Mesendoderm (in vitro differentiated cells): ENCODE results near the gene GDAP1L1.

ENCODE experiments used
- DNase-seq: peaks from one replicate; pipeline ENCODE4 v3.0.0; 2013
- H2AK5ac ChIP-seq: 2 replicates; pipeline ENCODE4 v1.6.1; 2013; ENCODE audit warnings: low read length, inconsistent platforms
- H2BK120ac ChIP-seq: 2 replicates; pipeline ENCODE4 v1.6.1; 2013; ENCODE audit warnings: low read depth, mild to moderate bottlenecking, low read length, moderate library complexity, mixed read lengths
- H2BK15ac ChIP-seq: replicated peaks from 2 replicates; pipeline ENCODE4 v1.6.1; 2013; ENCODE audit warnings: low read depth, mild to moderate bottlenecking, moderate library complexity
- H2BK5ac ChIP-seq: 2 replicates; pipeline ENCODE4 v1.6.1; 2013; ENCODE audit warnings: low read length, inconsistent platforms
- H3K18ac ChIP-seq: 2 replicates; pipeline ENCODE4 v1.6.1; 2013; ENCODE audit warnings: mild to moderate bottlenecking, low read length, mixed read lengths
- H3K23ac ChIP-seq: one replicate; pipeline ENCODE4 v1.6.1; 2013; ENCODE audit warnings: low read length
- H3K27ac ChIP-seq: 2 replicates; pipeline ENCODE4 v1.5.1; 2013; ENCODE audit warnings: low read depth, mild to moderate bottlenecking, inconsistent platforms, low read length, moderate library complexity
- H3K27me3 ChIP-seq: 2 replicates; pipeline ENCODE4 v1.6.1; 2013; ENCODE audit warnings: low read length, control low read depth, mild to moderate bottlenecking, inconsistent platforms; ENCODE audit not compliant: insufficient read depth, poor library complexity
- H3K36me3 ChIP-seq: 2 replicates; pipeline ENCODE4 v1.6.1; 2013; ENCODE audit warnings: low read length, inconsistent platforms; ENCODE audit not compliant: control insufficient read depth, insufficient read depth
- H3K4ac ChIP-seq: one replicate; pipeline ENCODE4 v1.6.1; 2013; ENCODE audit warnings: low read depth, mild to moderate bottlenecking, low read length, moderate library complexity
- H3K4me1 ChIP-seq: 2 replicates; pipeline ENCODE4 v1.6.1; 2013; ENCODE audit warnings: low read depth, low read length, inconsistent platforms; ENCODE audit not compliant: control insufficient read depth
- H3K4me2 ChIP-seq: 2 replicates; pipeline ENCODE4 v1.6.1; 2013; ENCODE audit warnings: low read length
- H3K4me3 ChIP-seq: 2 replicates; pipeline ENCODE4 v1.5.1; 2013; ENCODE audit warnings: mild to moderate bottlenecking, low read length
- H3K56ac ChIP-seq: one replicate; pipeline ENCODE4 v1.6.1; 2013; ENCODE audit warnings: low read length
- H3K79me1 ChIP-seq: 2 replicates; pipeline ENCODE4 v1.6.1; 2013; ENCODE audit warnings: low read length, inconsistent platforms
- H3K79me2 ChIP-seq: 2 replicates; pipeline ENCODE4 v1.6.1; 2013; ENCODE audit warnings: mild to moderate bottlenecking, low read length; ENCODE audit not compliant: control insufficient read depth, insufficient read depth
- H3K9ac ChIP-seq: 2 replicates; pipeline ENCODE4 v1.6.1; 2013; ENCODE audit warnings: low read length, inconsistent platforms
- H4K5ac ChIP-seq: one replicate; pipeline ENCODE4 v1.6.1; 2013; ENCODE audit warnings: low read length
- H4K8ac ChIP-seq: one replicate; pipeline ENCODE4 v1.6.1; 2013; ENCODE audit warnings: low read depth, mild to moderate bottlenecking, control low read depth, low read length, moderate library complexity
- WGBS: extraction: QIAGEN DNeasy Blood & Tissue Kit; methylation state at CpG from one replicate; pipeline ENCODE4 v1.1.7; 2013; ENCODE audit warnings: low lambda C conversion rate, missing lambda C conversion rate; ENCODE audit not compliant: insufficient coverage; ENCODE audit errors: extremely low coverage; 5-methylcytosine and 5-hydroxymethylcytosine counted together

The GDAP1L1 gene

DNA sequence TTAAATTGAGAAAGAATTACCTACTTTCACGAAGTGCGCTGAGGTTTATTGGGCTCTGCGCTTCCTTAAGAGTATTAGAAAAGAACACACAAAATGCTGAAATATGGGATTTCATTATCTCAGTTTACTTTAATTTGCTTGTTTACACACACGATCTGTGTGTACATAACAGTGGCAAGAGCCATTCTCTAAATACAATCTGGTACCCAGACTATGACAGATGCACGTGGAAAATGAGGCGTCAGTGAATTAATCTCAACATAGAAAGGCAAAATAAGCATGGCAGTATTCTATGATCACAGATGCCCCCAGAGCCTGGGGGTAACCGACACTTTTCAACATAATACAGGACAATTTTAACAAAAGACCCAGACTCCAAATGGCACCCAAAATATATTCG, 55.6 kb downstream of the GDAP1L1 start:
- no peak overlapping the region for H3K56ac ChIP-seq
- no CpG with 5 or more reads among the region's 8 CpGs for WGBS
- H3K27me3 ChIP-seq: no peaks in the 10 kb centered on the region
- no peak overlapping the region for H2BK15ac ChIP-seq
- no peak overlapping the region for H4K8ac ChIP-seq
- H3K23ac ChIP-seq: no peak overlapping the region
- no peaks in the 10 kb centered on the region for H3K4me1 ChIP-seq
- H3K27ac ChIP-seq: no peak overlapping the region
- no peak overlapping the region for H3K9ac ChIP-seq
- no peaks in the 10 kb centered on the region for H3K79me2 ChIP-seq
- H2BK120ac ChIP-seq: no peak overlapping the region
- H2BK5ac ChIP-seq: no peak overlapping the region
- no peak overlapping the region for H3K18ac ChIP-seq
- no peak overlapping the region for H4K5ac ChIP-seq
- H3K4ac ChIP-seq: no peak overlapping the region
- no peak overlapping the region for H3K4me3 ChIP-seq
- no peaks in the 10 kb centered on the region for H3K79me1 ChIP-seq
- H3K36me3 ChIP-seq: no peaks in the 10 kb centered on the region
- no peak overlapping the region for H3K4me2 ChIP-seq
- DNase-seq: no peak
- no peak overlapping the region for H2AK5ac ChIP-seq

DNA sequence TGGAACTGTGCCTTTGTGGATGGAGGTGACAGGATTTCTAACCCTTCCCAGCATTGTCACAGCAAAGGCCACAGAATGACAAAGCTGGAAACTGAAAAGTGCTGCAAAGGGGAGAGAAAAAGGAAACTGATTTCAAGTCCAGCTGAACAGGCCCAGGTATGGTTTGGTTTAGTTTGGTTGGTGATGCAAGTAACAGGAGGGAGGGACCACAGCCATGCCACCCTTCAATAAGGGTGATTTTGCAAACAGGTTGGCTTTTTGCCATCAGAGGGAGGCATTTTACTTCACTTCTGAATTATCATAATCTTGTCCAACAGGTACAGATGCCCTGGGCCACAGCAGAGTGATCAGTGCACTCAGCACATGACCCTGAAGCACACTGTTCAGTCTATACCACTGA, 57.3 kb downstream of the GDAP1L1 start:
- H2BK15ac ChIP-seq: no peak overlapping the region
- no peak overlapping the region for H4K5ac ChIP-seq
- H3K27ac ChIP-seq: no peak overlapping the region
- no peaks in the 10 kb centered on the region for H3K79me1 ChIP-seq
- H3K4me1 ChIP-seq: no peaks in the 10 kb centered on the region
- H3K79me2 ChIP-seq: no peaks in the 10 kb centered on the region
- no peak overlapping the region for H3K56ac ChIP-seq
- no peak overlapping the region for H3K23ac ChIP-seq
- no peak overlapping the region for H3K18ac ChIP-seq
- no peak overlapping the region for H2BK120ac ChIP-seq
- H3K36me3 ChIP-seq: no peaks in the 10 kb centered on the region
- no peak overlapping the region for H2BK5ac ChIP-seq
- H4K8ac ChIP-seq: no peak overlapping the region
- no peak for DNase-seq
- H3K9ac ChIP-seq: no peak overlapping the region
- H3K4me3 ChIP-seq: no peak overlapping the region
- no peaks in the 10 kb centered on the region for H3K27me3 ChIP-seq
- no peak overlapping the region for H2AK5ac ChIP-seq
- H3K4me2 ChIP-seq: no peak overlapping the region
- no peak overlapping the region for H3K4ac ChIP-seq

DNA sequence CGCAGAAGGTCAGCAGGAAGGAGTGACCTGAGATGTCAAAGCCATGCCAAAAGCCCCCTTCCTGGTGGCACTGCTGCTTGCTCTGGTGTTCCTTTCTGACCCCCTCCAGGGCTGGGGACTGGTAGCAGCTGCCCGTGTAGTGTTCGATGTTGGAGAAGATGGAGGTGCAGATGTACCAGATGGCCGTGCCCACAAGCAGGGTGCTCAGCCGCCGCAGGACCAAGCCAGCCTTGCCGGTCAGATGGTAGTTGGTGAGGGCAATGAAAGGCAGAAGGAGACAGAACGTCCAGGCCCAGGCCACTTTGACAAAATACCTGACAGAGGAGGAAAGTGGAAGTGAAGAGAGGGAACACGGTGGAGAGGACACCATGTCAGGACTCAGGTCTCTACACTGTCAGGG, 59.8 kb downstream of the GDAP1L1 start:
- no peaks in the 10 kb centered on the region for H3K79me1 ChIP-seq
- no peak overlapping the region for H3K9ac ChIP-seq
- no peak overlapping the region for H3K27ac ChIP-seq
- no peak overlapping the region for H4K5ac ChIP-seq
- no peak overlapping the region for H3K23ac ChIP-seq
- H3K27me3 ChIP-seq: no peaks in the 10 kb centered on the region
- H2BK5ac ChIP-seq: no peak overlapping the region
- no peaks in the 10 kb centered on the region for H3K79me2 ChIP-seq
- H2BK120ac ChIP-seq: no peak overlapping the region
- H2AK5ac ChIP-seq: no peak overlapping the region
- no peak overlapping the region for H3K4ac ChIP-seq
- no peak overlapping the region for H4K8ac ChIP-seq
- DNase-seq: no peak
- WGBS: no CpG with 5 or more reads among the region's 9 CpGs
- H3K4me3 ChIP-seq: no peak overlapping the region
- H3K56ac ChIP-seq: no peak overlapping the region
- H3K36me3 ChIP-seq: no peaks in the 10 kb centered on the region
- no peak overlapping the region for H2BK15ac ChIP-seq
- peaks cover 3% of the 10 kb centered on the region for H3K4me1 ChIP-seq
- no peak overlapping the region for H3K18ac ChIP-seq
- H3K4me2 ChIP-seq: no peak overlapping the region

DNA sequence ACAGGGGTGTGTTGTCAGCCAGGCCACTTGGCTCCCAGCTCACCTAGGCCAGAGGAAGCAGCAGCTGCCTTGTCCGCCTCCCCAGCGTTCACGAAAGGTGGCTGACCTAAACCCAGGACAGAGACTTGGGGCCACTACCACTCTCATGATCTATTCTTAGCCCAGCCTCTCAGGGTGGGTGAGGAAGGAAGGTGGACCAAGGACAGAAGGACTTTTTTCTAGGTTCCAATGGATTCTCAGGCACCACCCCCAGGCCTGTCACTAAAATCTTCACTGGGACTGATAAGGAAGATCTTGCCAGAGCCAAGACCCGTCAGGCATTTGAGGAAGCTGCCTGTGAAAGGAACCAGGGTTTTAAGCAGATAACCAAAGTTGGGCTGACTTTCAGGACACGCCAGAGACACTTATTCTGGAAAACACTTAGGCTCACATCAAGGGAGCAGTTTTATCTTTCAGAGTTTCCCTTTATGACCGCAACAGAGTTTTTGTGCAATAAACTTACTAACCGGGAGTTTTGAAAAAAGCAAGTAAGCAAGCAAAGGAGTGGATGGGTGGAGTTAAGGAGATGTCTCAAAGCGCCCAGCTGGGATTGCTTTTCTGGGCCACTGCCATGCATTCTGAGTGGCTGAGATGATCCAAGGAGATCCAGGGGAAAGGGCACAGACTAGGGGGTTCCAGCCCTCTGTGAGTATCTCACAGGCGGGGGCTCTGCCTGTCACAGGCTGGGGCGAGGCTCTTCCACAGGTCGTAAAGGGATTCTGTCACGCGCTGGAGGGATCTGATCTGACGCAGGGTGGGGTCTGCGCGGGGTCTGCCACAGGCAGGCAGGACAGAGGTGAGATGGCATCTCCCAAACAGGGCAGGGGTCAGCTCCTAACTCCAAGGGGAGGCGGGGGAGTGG, 62.9 kb downstream of the GDAP1L1 start:
- peak; percentile 74 for DNase-seq
- Histone ChIP-seq H3K4me1 (peaks cover 3% of the 10 kb centered on the region), H3K27me3 (no peaks in the 10 kb centered on the region), H3K36me3 (no peaks in the 10 kb centered on the region), H3K9ac (peak overlapping the region; percentile 88), H4K5ac (no peak overlapping the region), H3K23ac (no peak overlapping the region), H4K8ac (no peak overlapping the region), H3K27ac (no peak overlapping the region), H3K4me3 (peak overlapping the region; percentile 80), H2AK5ac (no peak overlapping the region), H2BK15ac (no peak overlapping the region), H3K18ac (no peak overlapping the region), H3K4me2 (peak overlapping the region; percentile 82), H2BK120ac (no peak overlapping the region), H3K4ac (no peak overlapping the region), H3K79me1 (no peaks in the 10 kb centered on the region), H2BK5ac (no peak overlapping the region), H3K56ac (peak overlapping the region; percentile 98), H3K79me2 (no peaks in the 10 kb centered on the region)
- WGBS: no CpG with 5 or more reads among the region's 17 CpGs

DNA sequence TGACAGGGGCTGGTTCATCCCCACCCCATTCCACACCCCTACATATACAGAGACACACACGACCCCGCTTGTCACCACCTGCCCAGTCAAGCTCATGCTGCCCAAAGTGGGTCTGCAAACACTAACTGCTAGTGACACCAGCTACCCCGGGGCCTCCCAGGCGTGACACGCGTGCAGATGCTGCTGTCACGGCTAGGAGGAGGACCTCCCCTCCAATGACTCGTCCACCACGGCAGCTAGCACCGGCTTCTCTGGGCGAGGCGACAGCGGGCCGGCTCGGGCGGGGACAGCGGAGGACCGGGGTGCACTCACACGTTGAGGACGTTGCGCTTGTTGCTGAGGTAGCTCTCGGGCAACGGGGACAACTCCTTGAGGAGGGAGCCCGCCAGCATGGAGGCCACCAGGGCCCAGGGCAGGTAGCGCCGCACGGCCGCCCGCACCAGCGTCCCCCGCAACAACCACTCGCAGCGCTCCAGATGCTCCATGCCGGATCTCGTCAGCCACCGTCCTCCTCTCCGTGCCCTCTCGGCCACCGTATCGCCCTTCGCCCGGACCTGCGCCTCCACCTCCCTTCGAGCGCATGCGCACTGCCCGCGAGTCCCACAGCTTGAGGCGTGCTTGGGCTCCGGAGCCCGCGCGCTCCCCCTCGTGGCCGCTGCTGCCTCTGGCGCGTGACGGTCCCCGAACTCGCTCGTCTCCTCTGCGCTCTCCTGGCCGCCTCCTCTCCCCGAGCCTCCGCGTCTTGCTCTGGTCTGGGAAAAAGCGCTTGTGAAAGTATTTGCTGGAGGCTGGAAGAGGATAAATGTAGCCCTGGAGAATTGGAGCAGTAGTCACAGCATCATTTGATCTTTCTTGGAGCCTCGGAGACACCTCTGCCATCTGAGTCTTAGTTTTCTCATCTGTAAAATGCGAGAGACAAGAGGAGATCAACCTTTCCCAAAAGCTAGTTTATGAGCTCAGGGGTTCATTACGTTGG, 63.8 kb downstream of the GDAP1L1 start, which contains the start of gene FITM2:
TSS of gene FITM2 (minus strand) at position 539 of the 976 bp plus-strand sequence. CDS start at position 485, 54 bp downstream.
- Histone ChIP-seq H3K79me2 (no peaks in the 10 kb centered on the region), H3K18ac (no peak within 1 kb of the TSS), H3K79me1 (no peaks in the 10 kb centered on the region), H2BK15ac (no peak within 1 kb of the TSS), H3K4ac (no peak within 1 kb of the TSS), H3K23ac (no peak within 1 kb of the TSS), H2BK120ac (no peak within 1 kb of the TSS), H3K4me3 (peak within 1 kb of the TSS; percentile 80), H3K27ac (no peak within 1 kb of the TSS), H3K4me1 (peaks cover 3% of the 10 kb centered on the region), H2BK5ac (no peak within 1 kb of the TSS), H3K36me3 (no peaks in the 10 kb centered on the region), H3K4me2 (peak within 1 kb of the TSS; percentile 82), H2AK5ac (no peak within 1 kb of the TSS), H3K56ac (peak within 1 kb of the TSS; percentile 98), H3K27me3 (no peaks in the 10 kb centered on the region), H4K5ac (no peak within 1 kb of the TSS), H3K9ac (peak within 1 kb of the TSS; percentile 88), H4K8ac (no peak within 1 kb of the TSS)
- DNase-seq: peak; percentile 98
- no CpG with 5 or more reads among the region's 70 CpGs for WGBS
